Raji (cell line): Measurements from ENCODE around the gene CA9.

ENCODE experiments used
- POLR2A ChIP-seq: IDR thresholded peaks from 2 replicates; pipeline ENCODE4 v1.6.1; 2011; ENCODE audit warnings: low read depth, low read length, control low read depth; ENCODE audit not compliant: insufficient read depth

The CA9 gene

GRCh38 chr9:35651956-35652828 is 21.5 kb upstream of the CA9 start:
- no peak for TF ChIP-seq POLR2A

GRCh38 chr9:35652829-35653209 is 20.9 kb upstream of the CA9 start:
- no peak for TF ChIP-seq POLR2A

GRCh38 chr9:35653611-35654010 is 20.1 kb upstream of the CA9 start:
- TF ChIP-seq POLR2A: no peak

GRCh38 chr9:35656348-35656747 is 17.4 kb upstream of the CA9 start:
- no peak for TF ChIP-seq POLR2A

- no peak for TF ChIP-seq POLR2A
Observed at GRCh38 chr9:35656831-35657545, 16.7 kb upstream of the CA9 start.

GRCh38 chr9:35657546-35658136 is 16.1 kb upstream of the CA9 start, which contains the start of gene RMRP:
Gene RMRP, minus strand, starts transcription at chr9:35658019.
- TF ChIP-seq POLR2A: no peak; the same call in 1 of the 2 replicates

- peak; percentile 61 for TF ChIP-seq POLR2A
Observed at GRCh38 chr9:35658137-35658967, 15.4 kb upstream of the CA9 start, which contains the start of gene CCDC107. Gene CCDC107, plus strand, starts transcription at chr9:35658292. Its CDS starts 88 bp downstream, at chr9:35658380.

GRCh38 chr9:35658968-35659220 is 14.8 kb upstream of the CA9 start:
- TF ChIP-seq POLR2A: no peak

GRCh38 chr9:35659340-35659739 is 14.4 kb upstream of the CA9 start:
- TF ChIP-seq POLR2A: no peak

GRCh38 chr9:35660966-35661415 is 12.7 kb upstream of the CA9 start:
- no peak for TF ChIP-seq POLR2A

- no peak for TF ChIP-seq POLR2A
Observed at GRCh38 chr9:35661756-35662350, 11.9 kb upstream of the CA9 start.

- TF ChIP-seq POLR2A: no peak
Observed at GRCh38 chr9:35662437-35662836, 11.3 kb upstream of the CA9 start.

GRCh38 chr9:35664531-35665470 is 8.9 kb upstream of the CA9 start, which contains the start of gene ARHGEF39:
Gene ARHGEF39, minus strand, starts transcription at chr9:35665195. Its CDS starts 26 bp downstream, at chr9:35665169.
- peak; percentile 70 for TF ChIP-seq POLR2A
